DOHH2 (cell line): ENCODE measurements around the gene WBP4.

Experiments used
- H3F3A ChIP-seq: fragments of 200-600 bp; sonication (generic), shearing (Covaris generic); 2 replicates; pipeline ENCODE4 v1.6.0; 2016; ENCODE audit warnings: antibody characterized with exemption, mild to moderate bottlenecking; ENCODE audit not compliant: control insufficient read depth, insufficient read depth
- H3K27ac ChIP-seq: fragments of 200-600 bp; sonication (generic); 2 replicates; pipeline ENCODE4 v1.5.1; 2014; ENCODE audit warnings: low read depth, mild to moderate bottlenecking, low read length, moderate library complexity
- H3K27me3 ChIP-seq: fragments of 200-600 bp; sonication (generic); 2 replicates; pipeline ENCODE4 v1.6.1; 2014; ENCODE audit warnings: mild to moderate bottlenecking, low read length, mixed read lengths; ENCODE audit not compliant: control insufficient read depth
- H3K36me3 ChIP-seq: fragments of 200-600 bp; sonication (generic); 2 replicates; pipeline ENCODE4 v1.6.1; 2014; ENCODE audit warnings: mild to moderate bottlenecking, low read length, moderate library complexity, mixed read lengths; ENCODE audit not compliant: control insufficient read depth
- H3K4me1 ChIP-seq: fragments of 200-600 bp; sonication (generic); 2 replicates; pipeline ENCODE4 v1.6.1; 2014; ENCODE audit warnings: mild to moderate bottlenecking, low read length, mixed read lengths; ENCODE audit not compliant: control insufficient read depth
- H3K4me2 ChIP-seq: fragments of 200-600 bp; sonication (generic); 2 replicates; pipeline ENCODE4 v1.6.0; 2014; ENCODE audit warnings: mild to moderate bottlenecking, low read length, moderate library complexity
- H3K4me3 ChIP-seq: fragments of 200-600 bp; sonication (generic); 2 replicates; pipeline ENCODE4 v1.5.1; 2014; ENCODE audit warnings: mild to moderate bottlenecking, low read length, mixed read lengths
- H3K79me2 ChIP-seq: fragments of 200-600 bp; sonication (generic); 2 replicates; pipeline ENCODE4 v1.6.1; 2014; ENCODE audit warnings: mild to moderate bottlenecking, low read length, mixed read lengths; ENCODE audit not compliant: control insufficient read depth
- H3K9me2 ChIP-seq: fragments of 200-600 bp; sonication (generic); replicated peaks from 2 replicates; pipeline ENCODE4 v1.6.1; 2014; ENCODE audit warnings: mild to moderate bottlenecking, low read length, mixed read lengths; ENCODE audit not compliant: control insufficient read depth
- H3K9me3 ChIP-seq: fragments of 200-600 bp; sonication (generic); 2 replicates; pipeline ENCODE4 v1.6.1; 2014; ENCODE audit warnings: antibody characterized with exemption, low read length, mixed read lengths; ENCODE audit not compliant: control insufficient read depth, insufficient read depth
- H4K20me1 ChIP-seq: fragments of 200-600 bp; sonication (generic); 2 replicates; pipeline ENCODE4 v1.6.0; 2014; ENCODE audit warnings: low read depth, mild to moderate bottlenecking, antibody characterized with exemption, low read length, moderate library complexity; ENCODE audit not compliant: control insufficient read depth, insufficient read depth
- CTCF ChIP-seq: fragments of 200-600 bp; sonication (generic); IDR thresholded peaks from one replicate; pipeline ENCODE4 v1.5.1; 2014; ENCODE audit warnings: antibody characterized with exemption, mild to moderate bottlenecking, low read depth, low read length; ENCODE audit not compliant: poor library complexity, severe bottlenecking
- EZH2phosphoT487 ChIP-seq: fragments of 200-600 bp; sonication (generic); IDR thresholded peaks from 2 replicates; pipeline ENCODE4 v1.6.1; 2017; ENCODE audit warnings: borderline replicate concordance, mild to moderate bottlenecking, antibody characterized with exemption, low read length, moderate library complexity, mixed read lengths

WBP4 gene

GRCh38 chr13:41056194-41056593, 5.1 kb upstream of the WBP4 start:
- H3K4me1 ChIP-seq: peaks cover 78% of the 10 kb centered on the region
- 0 out of 2 replicates have a peak, but pooled peaks cover 3% of the 10 kb centered on the region for H3F3A ChIP-seq
- H3K27me3 ChIP-seq: no peaks in the 10 kb centered on the region
- no peaks in the 10 kb centered on the region for H4K20me1 ChIP-seq
- no peaks in the 10 kb centered on the region for H3K9me3 ChIP-seq
- H3K4me3 ChIP-seq: no peak overlapping the region
- no peaks in the 10 kb centered on the region; the same call in 1 of the 2 replicates for H3K36me3 ChIP-seq
- no peaks in the 10 kb centered on the region for H3K9me2 ChIP-seq
- H3K27ac ChIP-seq: no peak overlapping the region
- H3K79me2 ChIP-seq: peaks cover 97% of the 10 kb centered on the region
- H3K4me2 ChIP-seq: peak overlapping the region; percentile 83
- TF ChIP-seq EZH2phosphoT487 (no peak), CTCF (no peak)

- H3K4me2 ChIP-seq: peak overlapping the region; percentile 83
- H3K79me2 ChIP-seq: peaks cover 97% of the 10 kb centered on the region
- no peaks in the 10 kb centered on the region; the same call in 1 of the 2 replicates for H3K36me3 ChIP-seq
- TF ChIP-seq CTCF (no peak), EZH2phosphoT487 (no peak)
- H4K20me1 ChIP-seq: no peaks in the 10 kb centered on the region
- 0 out of 2 replicates have a peak, but pooled peaks cover 3% of the 10 kb centered on the region for H3F3A ChIP-seq
- H3K4me1 ChIP-seq: peaks cover 72% of the 10 kb centered on the region
- H3K9me3 ChIP-seq: no peaks in the 10 kb centered on the region
- no peak overlapping the region for H3K27ac ChIP-seq
- no peaks in the 10 kb centered on the region for H3K9me2 ChIP-seq
- H3K4me3 ChIP-seq: 0 out of 2 replicates have a peak overlapping the region, but pooled peaks have one; percentile 6
- H3K27me3 ChIP-seq: no peaks in the 10 kb centered on the region
Observed at GRCh38 chr13:41056826-41057711, 4.2 kb upstream of the WBP4 start.

- Histone ChIP-seq H4K20me1 (no peaks in the 10 kb centered on the region), H3K36me3 (peaks cover 7% of the 10 kb centered on the region), H3K79me2 (peaks cover 97% of the 10 kb centered on the region), H3K4me2 (peak overlapping the region; percentile 83), H3F3A (0 out of 2 replicates have a peak, but pooled peaks cover 3% of the 10 kb centered on the region), H3K27ac (peak overlapping the region; percentile 79), H3K4me3 (peak overlapping the region; percentile 91), H3K9me2 (no peaks in the 10 kb centered on the region), H3K9me3 (no peaks in the 10 kb centered on the region), H3K27me3 (no peaks in the 10 kb centered on the region), H3K4me1 (peaks cover 72% of the 10 kb centered on the region)
- TF ChIP-seq EZH2phosphoT487 (no peak), CTCF (no peak)
Observed at GRCh38 chr13:41058295-41059070, 2.8 kb upstream of the WBP4 start.
